Brain pericyte (primary cell): ENCODE data around the gene PTPRM.

ENCODE experiments used
- DNase-seq: peaks from one replicate; pipeline ENCODE4 v3.0.0-alpha.2; 2012; ENCODE audit warnings: low read depth, low spot score

PTPRM gene

GRCh38 chr18:7807936-7808453 lies 240.9 kb downstream of the PTPRM start:
- no peak for DNase-seq

- no peak for DNase-seq
Observed at GRCh38 chr18:7808992-7809391, 241.9 kb downstream of the PTPRM start.

GRCh38 chr18:7809455-7809854 lies 242.3 kb downstream of the PTPRM start:
- no peak for DNase-seq

GRCh38 chr18:7809978-7810377 lies 242.9 kb downstream of the PTPRM start:
- no peak for DNase-seq

- DNase-seq, result no peak
Observed at GRCh38 chr18:7812431-7813063, 245.4 kb downstream of the PTPRM start.

GRCh38 chr18:7813131-7813530 lies 246.0 kb downstream of the PTPRM start:
- DNase-seq, result no peak

- DNase-seq, result no peak
Observed at GRCh38 chr18:7814754-7815315, 247.7 kb downstream of the PTPRM start.

GRCh38 chr18:7815787-7816186 lies 248.7 kb downstream of the PTPRM start:
- DNase-seq, result no peak

GRCh38 chr18:7817575-7818230 lies 250.6 kb downstream of the PTPRM start:
- DNase-seq, result no peak

- DNase-seq, result peak; percentile 45
Observed at GRCh38 chr18:7821784-7822183, 254.7 kb downstream of the PTPRM start.

GRCh38 chr18:7822435-7823331 lies 255.6 kb downstream of the PTPRM start:
- DNase-seq, result peak; percentile 84

GRCh38 chr18:7824970-7825369 lies 257.9 kb downstream of the PTPRM start:
- no peak for DNase-seq

- DNase-seq, result no peak
Observed at GRCh38 chr18:7830468-7830867, 263.4 kb downstream of the PTPRM start.

- no peak for DNase-seq
Observed at GRCh38 chr18:7839548-7839947, 272.4 kb downstream of the PTPRM start.

- DNase-seq, result no peak
Observed at GRCh38 chr18:7840411-7840810, 273.3 kb downstream of the PTPRM start.

GRCh38 chr18:7844017-7844416 lies 276.9 kb downstream of the PTPRM start:
- DNase-seq, result no peak

GRCh38 chr18:7844418-7844817 lies 277.3 kb downstream of the PTPRM start:
- no peak for DNase-seq

GRCh38 chr18:7846335-7846734 lies 279.2 kb downstream of the PTPRM start:
- DNase-seq, result no peak

GRCh38 chr18:7847357-7848053 lies 280.4 kb downstream of the PTPRM start:
- DNase-seq, result no peak

- no peak for DNase-seq
Observed at GRCh38 chr18:7848054-7848412, 280.9 kb downstream of the PTPRM start.

- no peak for DNase-seq
Observed at GRCh38 chr18:7850446-7850845, 283.3 kb downstream of the PTPRM start.
